Measurements from ENCODE around the gene AFF3.

The AFF3 gene

GRCh38 chr2:99709229-99709628 lies 433.2 kb downstream of the AFF3 start:
- Histone ChIP-seq H3K79me2 (ENCODE audit: low read length) (no peaks in the 10 kb centered on the region), H3K9me2 (replicated peaks; ENCODE audit: insufficient read depth, low read length) (no peaks in the 10 kb centered on the region), H4K20me1 (ENCODE audit: insufficient read depth, low read length) (no peaks in the 10 kb centered on the region), H3K9ac (ENCODE audit: low read length) (no peak overlapping the region), H3K4me3 (ENCODE audit: low read length) (no peak overlapping the region), H3K36me3 (replicated peaks; ENCODE audit: insufficient read depth, low read length) (no peaks in the 10 kb centered on the region), H3K9me3 (replicated peaks; ENCODE audit: insufficient read depth, low read length) (no peaks in the 10 kb centered on the region), H3K4me2 (ENCODE audit: low read depth, low read length) (no peak overlapping the region), H3K27ac (ENCODE audit: low read length) (no peak overlapping the region), H3K4me1 (ENCODE audit: low read length) (no peaks in the 10 kb centered on the region), H2AFZ (ENCODE audit: low read length) (no peak overlapping the region), H3K27me3 (replicated peaks; ENCODE audit: insufficient read depth, low read length) (no peaks in the 10 kb centered on the region), H3F3A (ENCODE audit: insufficient read depth, low read length) (no peaks in the 10 kb centered on the region)
- DNase-seq: no peak
- TF ChIP-seq EZH2 (optimal IDR thresholded peaks at IDR 0.05; ENCODE audit: low read depth, low read length) (no peak), CTCF (IDR thresholded peaks at IDR 0.05; ENCODE audit: low read length) (no peak), EZH2phosphoT487 (IDR thresholded peaks at IDR 0.05; ENCODE audit: low read length) (no peak)

GRCh38 chr2:99708231-99708630 lies 434.2 kb downstream of the AFF3 start:
- no peak overlapping the region for H3K27ac ChIP-seq (ENCODE audit: low read length)
- no peak overlapping the region for H3K4me3 ChIP-seq (ENCODE audit: low read length)
- no peaks in the 10 kb centered on the region for H3K4me1 ChIP-seq (ENCODE audit: low read length)
- no peak overlapping the region for H3K4me2 ChIP-seq (ENCODE audit: low read depth, low read length)
- H3K9me3 ChIP-seq (replicated peaks; ENCODE audit: insufficient read depth, low read length): no peaks in the 10 kb centered on the region
- H4K20me1 ChIP-seq (ENCODE audit: insufficient read depth, low read length): no peaks in the 10 kb centered on the region
- H2AFZ ChIP-seq (ENCODE audit: low read length): no peak overlapping the region
- no peak for DNase-seq
- no peaks in the 10 kb centered on the region for H3F3A ChIP-seq (ENCODE audit: insufficient read depth, low read length)
- no peak overlapping the region for H3K9ac ChIP-seq (ENCODE audit: low read length)
- TF ChIP-seq EZH2 (optimal IDR thresholded peaks at IDR 0.05; ENCODE audit: low read depth, low read length) (no peak), CTCF (IDR thresholded peaks at IDR 0.05; ENCODE audit: low read length) (no peak), EZH2phosphoT487 (IDR thresholded peaks at IDR 0.05; ENCODE audit: low read length) (no peak)
- H3K27me3 ChIP-seq (replicated peaks; ENCODE audit: insufficient read depth, low read length): no peaks in the 10 kb centered on the region
- no peaks in the 10 kb centered on the region for H3K79me2 ChIP-seq (ENCODE audit: low read length)
- H3K9me2 ChIP-seq (replicated peaks; ENCODE audit: insufficient read depth, low read length): no peaks in the 10 kb centered on the region
- no peaks in the 10 kb centered on the region for H3K36me3 ChIP-seq (replicated peaks; ENCODE audit: insufficient read depth, low read length)

GRCh38 chr2:99707592-99707991 lies 434.8 kb downstream of the AFF3 start:
- no peak overlapping the region for H3K9ac ChIP-seq (ENCODE audit: low read length)
- H3K4me3 ChIP-seq (ENCODE audit: low read length): no peak overlapping the region
- no peak overlapping the region for H3K4me2 ChIP-seq (ENCODE audit: low read depth, low read length)
- no peaks in the 10 kb centered on the region for H3K4me1 ChIP-seq (ENCODE audit: low read length)
- no peaks in the 10 kb centered on the region for H4K20me1 ChIP-seq (ENCODE audit: insufficient read depth, low read length)
- H3K36me3 ChIP-seq (replicated peaks; ENCODE audit: insufficient read depth, low read length): no peaks in the 10 kb centered on the region
- no peaks in the 10 kb centered on the region for H3K9me2 ChIP-seq (replicated peaks; ENCODE audit: insufficient read depth, low read length)
- DNase-seq: no peak
- no peaks in the 10 kb centered on the region for H3K79me2 ChIP-seq (ENCODE audit: low read length)
- no peak overlapping the region for H2AFZ ChIP-seq (ENCODE audit: low read length)
- TF ChIP-seq CTCF (IDR thresholded peaks at IDR 0.05; ENCODE audit: low read length): no peak
- TF ChIP-seq EZH2phosphoT487 (IDR thresholded peaks at IDR 0.05; ENCODE audit: low read length): no peak
- no peak for TF ChIP-seq EZH2 (optimal IDR thresholded peaks at IDR 0.05; ENCODE audit: low read depth, low read length)
- no peak overlapping the region for H3K27ac ChIP-seq (ENCODE audit: low read length)
- H3K27me3 ChIP-seq (replicated peaks; ENCODE audit: insufficient read depth, low read length): no peaks in the 10 kb centered on the region
- H3F3A ChIP-seq (ENCODE audit: insufficient read depth, low read length): no peaks in the 10 kb centered on the region
- no peaks in the 10 kb centered on the region for H3K9me3 ChIP-seq (replicated peaks; ENCODE audit: insufficient read depth, low read length)
